NCI-H1417 treated with DMSO at 0.1 percent for 48 hours (cell line): ENCODE measurements around the gene SOCS3.
"Not testable (repeated sequence)": the region's sequence is repeated elsewhere in the genome, so short reads cannot be mapped to it uniquely, and the experiment has no call there.

ENCODE experiments used
- DNase-seq: peaks from one replicate; lab custom pipeline; 2025; lab: John Stamatoyannopoulos, UW

SOCS3 gene

DNA sequence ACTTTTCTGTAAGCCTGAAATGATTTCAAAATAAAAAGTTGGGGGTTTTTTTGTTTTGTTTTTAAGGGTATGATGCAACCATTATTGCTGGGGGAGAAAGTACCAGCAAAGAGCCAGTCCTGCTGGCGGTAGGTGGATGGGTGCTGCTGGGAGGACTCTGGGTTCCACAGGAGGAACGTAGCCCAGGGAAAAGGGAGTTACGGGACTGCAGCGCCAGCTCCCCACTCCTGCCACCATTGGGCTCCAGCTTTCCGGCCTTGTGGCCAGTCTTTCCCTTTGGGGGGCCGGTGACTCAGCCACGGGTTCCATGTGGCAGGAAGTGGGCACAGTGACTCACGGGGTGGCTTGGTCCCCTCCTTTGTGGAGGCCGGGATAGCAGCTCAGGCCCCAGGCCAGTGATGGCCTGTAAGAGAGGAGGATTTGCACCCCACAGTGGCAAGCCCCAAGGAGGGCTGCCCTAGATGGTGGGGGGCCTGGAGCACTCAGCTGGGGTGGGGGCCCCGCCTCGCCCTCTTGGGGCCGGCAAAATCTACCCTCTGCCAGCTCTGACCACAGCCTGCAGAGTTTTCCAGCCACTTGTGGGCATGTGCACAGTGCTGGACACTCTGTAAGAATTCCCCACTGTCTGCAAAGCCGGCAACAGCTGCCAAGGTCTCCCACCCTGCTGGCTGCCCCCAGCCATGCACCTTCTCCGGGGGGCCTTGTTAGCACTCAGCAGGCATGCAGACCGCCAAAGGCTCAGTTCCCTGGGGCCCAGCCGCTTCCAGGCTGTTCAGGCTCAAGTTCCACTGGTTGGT is 30.4 kb downstream of the SOCS3 start:
- DNase-seq, result no peak

GRCh38 chr17:78327880-78328279 is 32.0 kb downstream of the SOCS3 start:
- DNase-seq, result no peak

DNA sequence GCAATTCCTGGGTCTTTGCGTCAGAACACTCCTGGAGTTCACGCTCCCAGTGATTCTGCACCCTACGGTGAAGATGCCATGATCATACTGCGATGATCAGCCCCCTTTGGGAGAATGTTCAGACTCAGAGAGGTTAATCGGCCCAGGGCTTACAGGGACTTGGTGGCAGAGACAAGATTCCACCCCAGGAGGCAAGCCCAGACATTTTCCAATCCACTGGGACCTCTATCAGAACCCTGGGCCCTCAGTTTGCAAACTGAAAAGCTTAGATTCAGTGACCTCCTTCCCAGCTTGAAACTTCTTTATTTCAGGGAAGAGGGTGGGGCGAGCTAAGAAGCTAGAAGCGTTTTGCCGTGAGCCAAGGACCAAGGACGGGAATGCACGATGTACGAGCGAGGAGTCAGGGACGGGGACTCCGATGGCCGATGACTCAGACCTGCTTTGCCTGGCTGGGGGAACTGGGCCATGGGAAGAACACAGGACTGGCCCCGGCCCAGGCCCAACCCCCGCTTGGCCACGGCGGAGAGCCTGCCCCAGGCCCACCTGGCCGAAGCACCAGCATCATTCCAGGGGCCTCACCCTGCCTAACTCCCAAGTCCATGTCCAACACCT is 34.7 kb downstream of the SOCS3 start:
- DNase-seq, result no peak

GRCh38 chr17:78324391-78325075 is 35.3 kb downstream of the SOCS3 start:
- DNase-seq, result no peak

- no peak for DNase-seq
These were observed 36.0 kb downstream of the SOCS3 start for GRCh38 chr17:78323826-78324390.

DNA sequence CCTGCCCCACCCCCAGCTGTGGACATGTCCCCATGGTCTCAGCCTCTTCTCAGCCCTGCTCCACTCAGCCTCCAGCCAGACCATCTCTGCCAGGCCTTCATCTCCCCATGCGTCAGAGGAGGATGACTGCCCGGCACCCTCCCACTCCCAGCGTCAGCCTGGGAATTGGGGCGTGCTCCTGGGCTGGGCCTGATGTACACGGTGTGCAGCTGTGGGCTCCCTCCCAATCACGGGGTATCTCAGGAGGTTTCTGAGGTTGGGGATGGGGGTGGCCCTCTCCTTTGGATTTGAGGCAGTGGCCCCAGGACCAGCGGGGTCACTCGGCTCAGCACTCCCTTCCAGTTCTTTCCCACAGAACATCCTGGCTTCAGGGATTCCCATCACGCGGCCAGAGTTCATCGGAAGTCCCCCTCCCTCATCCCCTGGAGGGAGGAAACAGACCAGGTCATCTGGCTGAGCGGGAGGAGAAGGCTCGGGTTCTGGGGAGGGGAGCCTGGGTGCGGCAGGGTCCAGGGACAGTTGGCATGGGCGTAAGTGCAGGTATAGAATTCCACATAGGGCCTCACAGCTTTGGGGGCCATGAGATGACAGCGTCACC is 36.9 kb downstream of the SOCS3 start:
- DNase-seq, result no peak

- DNase-seq, result no peak
These were observed 37.5 kb downstream of the SOCS3 start for GRCh38 chr17:78322327-78322857.

GRCh38 chr17:78318843-78319242 is 41.0 kb downstream of the SOCS3 start:
- DNase-seq, result no peak

- no peak for DNase-seq
These were observed 41.5 kb downstream of the SOCS3 start for GRCh38 chr17:78318407-78318806.

GRCh38 chr17:78317794-78318400 is 42.0 kb downstream of the SOCS3 start:
- no peak for DNase-seq

- DNase-seq, result no peak
These were observed 42.7 kb downstream of the SOCS3 start for GRCh38 chr17:78316867-78317789.

GRCh38 chr17:78316115-78316866 is 43.6 kb downstream of the SOCS3 start:
- no peak for DNase-seq

GRCh38 chr17:78315355-78316114 is 44.3 kb downstream of the SOCS3 start:
- no peak for DNase-seq

- no peak for DNase-seq
These were observed 45.1 kb downstream of the SOCS3 start for GRCh38 chr17:78314683-78315354.

DNA sequence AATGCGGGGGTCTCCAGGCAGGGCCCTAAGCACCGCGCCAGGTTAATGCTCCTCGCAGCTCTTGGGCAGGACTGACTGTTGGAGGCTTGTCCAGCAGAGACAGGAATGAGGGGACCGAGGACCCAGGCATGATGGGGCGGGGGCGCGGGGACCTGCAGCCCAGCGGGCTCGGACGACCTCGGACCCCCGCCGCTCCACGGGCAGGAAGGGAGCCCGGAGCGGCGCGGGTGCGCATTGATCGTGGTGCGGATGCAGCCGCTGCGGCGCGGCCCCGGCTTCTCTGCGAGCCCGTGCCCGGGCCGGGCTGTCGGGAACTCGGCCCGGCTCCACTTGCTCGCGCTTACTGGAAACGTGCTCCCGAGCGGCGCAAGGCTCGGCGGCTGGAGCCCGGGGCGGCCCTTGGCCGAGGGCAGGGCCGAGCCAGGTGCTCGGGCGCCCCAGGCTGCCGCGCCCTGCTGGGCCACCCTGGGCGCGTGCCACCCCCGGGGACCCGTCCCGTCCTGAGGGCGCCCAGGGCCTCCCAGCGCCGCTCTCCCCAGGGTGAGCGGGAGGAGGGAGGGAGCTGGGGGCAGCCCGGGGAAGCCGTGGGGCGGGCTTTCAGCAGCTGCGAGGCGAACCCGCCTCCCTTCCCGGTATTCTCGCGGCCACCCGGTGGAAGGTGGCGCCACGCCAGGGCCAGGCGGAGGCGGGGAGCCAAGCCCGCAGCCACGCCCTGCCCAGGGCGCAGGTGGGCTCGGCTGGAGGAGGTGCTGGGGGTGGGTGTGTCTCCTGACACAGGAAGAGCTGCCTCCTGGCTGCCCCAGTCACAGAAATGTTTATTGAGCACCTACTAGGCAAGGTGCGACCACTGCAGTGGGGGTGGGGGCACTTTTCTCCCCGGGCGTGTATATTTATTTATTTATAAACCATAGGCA is 45.9 kb downstream of the SOCS3 start:
- DNase-seq, result no peak

- DNase-seq, result not testable (repeated sequence)
These were observed 50.1 kb downstream of the SOCS3 start for GRCh38 chr17:78309659-78310255.
